Colon (tissue), 2 donors: Measurements from ENCODE around the gene PTGER1.

Source experiments
- FAIRE-seq: peaks from 2 replicates; lab custom pipeline; 2012; peaks lifted over from hg19 to GRCh38; lab: Jason Lieb, UNC
- donor health status: control.
- donor health status: control.

The PTGER1 gene

DNA sequence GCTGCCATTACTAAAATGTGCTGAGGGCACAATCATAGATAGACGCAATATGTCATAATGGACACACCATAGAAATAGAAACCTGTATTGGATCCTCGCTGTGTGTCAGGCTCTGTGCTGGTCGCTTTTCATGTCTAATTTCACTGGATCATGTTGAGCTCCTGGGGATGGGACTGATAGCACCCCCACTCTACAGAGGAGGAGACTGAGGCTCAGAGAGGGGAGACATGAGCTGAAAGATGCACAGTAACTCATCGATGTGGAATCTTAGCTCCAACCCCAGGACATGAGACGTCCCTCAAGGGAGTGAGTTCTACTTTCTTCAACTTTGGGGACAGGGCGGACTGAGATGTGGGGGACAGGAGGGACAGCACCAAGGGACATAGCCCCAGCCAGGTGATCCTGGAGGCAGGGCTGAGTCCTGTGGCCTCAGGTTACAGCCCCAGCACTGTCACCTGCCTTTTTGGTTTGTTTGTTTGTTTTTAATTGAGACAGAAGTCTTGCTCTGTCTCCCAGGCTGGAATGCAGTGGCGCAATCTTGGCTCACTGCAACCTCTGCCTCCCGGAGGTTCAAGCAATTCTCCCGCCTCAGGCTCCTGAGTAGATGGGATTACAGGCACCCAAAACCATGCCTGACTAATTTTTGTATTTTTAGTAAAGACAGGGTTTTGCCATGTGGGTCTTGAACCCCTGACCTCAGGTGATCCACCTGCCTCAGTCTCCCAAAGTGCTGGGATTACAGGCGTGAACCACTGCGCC lies 27.4 kb upstream of the PTGER1 start:
- FAIRE-seq = no peak

DNA sequence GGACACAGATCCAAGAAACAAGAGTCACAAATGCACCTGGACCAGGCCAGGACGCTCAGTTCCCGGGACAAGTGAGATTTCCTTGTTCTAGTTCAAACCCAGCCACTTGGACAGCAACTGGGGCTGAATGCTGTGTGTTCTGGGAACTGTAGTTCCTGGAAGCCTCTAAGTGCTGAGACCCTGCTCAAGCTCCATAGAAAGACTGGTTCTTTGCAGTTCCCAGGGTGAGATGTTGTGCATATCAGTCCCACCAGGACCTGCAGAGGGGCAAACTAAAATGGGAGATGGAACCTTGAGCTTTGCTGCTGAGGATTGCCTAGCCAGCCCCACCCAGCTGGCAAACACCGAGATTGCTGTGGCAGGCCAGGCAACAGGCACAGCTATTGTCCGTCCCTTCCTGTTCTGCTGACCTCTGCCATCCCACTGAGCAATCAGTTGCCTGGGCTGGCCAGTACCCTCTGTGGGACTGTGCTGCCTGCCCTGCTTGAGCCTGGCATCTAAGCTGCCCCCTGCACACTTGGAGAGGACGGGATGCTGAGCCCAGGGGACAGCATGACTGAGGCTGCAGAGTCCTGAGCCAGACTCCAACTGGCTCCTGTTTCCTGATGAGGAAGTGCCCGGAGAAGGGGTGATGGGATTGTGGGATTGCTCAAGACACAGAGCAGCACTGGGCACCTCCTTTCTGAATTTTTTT lies 22.2 kb upstream of the PTGER1 start:
- no peak for FAIRE-seq

DNA sequence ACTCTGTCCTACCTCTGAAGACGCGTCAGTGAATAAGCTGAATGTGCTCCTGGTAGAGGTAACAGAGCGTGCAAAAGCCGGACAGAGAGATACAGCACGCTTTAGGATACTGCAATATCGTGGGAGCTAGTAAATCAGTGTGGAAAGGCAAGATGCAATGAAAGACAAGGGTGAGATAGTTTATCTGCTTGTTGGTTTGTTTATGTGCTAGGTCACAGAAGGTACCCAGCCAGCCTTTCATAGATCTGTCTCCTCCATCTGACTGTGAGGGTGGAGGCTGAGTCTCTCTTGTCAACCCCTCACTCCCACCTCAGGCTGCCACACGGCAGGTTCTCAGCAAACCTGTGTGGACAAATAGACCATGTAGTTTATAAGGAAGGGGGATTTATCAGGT lies 21.7 kb upstream of the PTGER1 start:
- FAIRE-seq = no peak

DNA sequence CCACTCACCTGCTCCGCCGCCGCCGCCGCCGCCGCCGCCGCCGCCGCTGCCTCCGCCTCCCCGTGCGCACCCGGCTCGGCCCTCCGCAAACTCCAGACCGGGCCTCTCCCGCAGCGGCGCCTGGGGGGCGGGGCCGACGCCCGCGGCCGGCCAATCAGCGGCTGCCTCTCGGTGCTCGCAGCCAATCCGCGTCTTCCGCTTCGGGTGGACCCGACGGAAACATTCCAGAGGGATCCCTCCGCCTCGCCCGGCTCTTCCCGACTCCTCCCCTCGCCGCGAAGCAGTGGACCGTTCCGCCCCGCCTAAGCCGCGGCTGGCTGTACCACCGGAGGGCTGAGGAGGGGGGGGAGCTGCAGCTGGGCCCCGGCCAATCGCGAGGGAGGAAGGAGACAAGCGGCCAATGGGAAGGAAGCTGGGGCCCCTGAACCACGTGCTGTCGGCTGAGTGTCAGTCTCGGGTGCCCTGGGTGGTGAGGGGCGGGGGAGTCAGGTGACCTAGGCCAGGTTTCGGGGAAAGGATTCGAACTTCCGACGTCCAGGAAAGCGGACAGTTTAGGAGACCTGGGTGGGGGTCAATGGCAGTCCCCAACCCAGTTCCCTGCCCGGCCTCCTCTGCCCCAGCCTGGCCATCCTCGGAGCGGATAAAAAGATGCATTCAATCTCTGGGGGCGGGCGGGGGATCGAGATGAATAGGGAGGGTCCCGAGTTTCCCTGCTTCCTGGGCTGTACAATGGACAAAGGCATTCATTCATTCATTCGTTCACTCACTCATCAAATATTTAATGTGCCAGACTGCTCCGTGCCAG lies 21.1 kb upstream of the PTGER1 start, which contains the start of gene GIPC1:
TSS of gene GIPC1 (minus strand) at position 99 of the 805 bp plus-strand sequence. CDS start 13,151 bp downstream, outside the sequence.
- FAIRE-seq = no peak

DNA sequence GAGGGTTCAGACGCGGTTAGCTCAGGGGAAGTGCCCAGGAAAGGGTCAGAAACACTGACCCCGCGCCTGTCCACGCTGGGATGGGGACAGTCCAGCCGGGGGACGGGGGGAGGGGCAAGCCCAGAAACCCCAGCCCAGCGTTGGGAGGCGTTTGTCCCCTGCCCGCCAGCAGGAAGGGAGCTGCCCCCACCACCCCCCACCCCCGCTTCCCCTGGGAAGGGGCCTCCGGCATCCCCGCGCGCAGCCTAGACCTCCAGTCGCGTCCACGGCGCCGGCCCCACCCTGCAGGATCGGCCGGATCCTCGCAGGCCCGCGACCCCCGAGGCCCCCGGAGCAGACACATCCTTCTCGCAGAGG lies 20.5 kb upstream of the PTGER1 start:
- FAIRE-seq = no peak

DNA sequence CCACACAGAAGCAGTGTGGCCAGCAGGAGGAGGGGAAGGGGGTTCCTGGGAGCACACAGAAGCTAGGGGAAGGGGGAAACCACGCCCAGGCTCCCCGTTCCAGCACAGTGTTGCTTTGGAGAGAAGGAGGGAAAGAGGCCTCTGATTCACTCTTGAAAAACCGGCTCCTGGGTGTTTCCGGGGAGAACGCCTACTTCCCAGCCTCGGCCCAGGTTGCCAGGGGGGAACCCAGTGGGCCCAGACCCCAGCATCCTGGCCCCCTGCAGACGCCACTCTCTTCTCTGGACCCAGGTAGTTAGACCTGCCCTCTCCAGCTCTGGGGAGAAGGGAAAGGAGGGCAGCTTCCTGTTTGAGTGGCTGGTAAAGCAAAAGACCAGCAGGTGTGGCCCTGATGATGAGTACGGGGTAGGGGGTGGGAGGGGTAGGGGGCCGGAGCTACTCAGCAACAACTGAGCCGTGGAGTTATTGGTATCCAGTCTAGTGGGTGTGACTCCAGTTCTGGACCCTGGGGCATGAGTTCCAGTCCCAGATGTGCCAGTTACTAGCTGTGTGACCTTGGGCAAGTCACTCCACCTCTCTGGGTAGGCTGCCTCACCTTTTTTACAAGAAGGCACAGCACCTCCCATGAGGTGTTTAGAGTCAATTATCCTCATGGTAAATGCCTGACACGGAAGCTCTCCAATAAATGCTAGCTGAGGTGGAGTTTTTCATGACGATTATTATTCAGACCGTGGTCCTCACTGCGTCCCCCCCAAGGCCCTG lies 19.9 kb upstream of the PTGER1 start:
- no peak for FAIRE-seq

DNA sequence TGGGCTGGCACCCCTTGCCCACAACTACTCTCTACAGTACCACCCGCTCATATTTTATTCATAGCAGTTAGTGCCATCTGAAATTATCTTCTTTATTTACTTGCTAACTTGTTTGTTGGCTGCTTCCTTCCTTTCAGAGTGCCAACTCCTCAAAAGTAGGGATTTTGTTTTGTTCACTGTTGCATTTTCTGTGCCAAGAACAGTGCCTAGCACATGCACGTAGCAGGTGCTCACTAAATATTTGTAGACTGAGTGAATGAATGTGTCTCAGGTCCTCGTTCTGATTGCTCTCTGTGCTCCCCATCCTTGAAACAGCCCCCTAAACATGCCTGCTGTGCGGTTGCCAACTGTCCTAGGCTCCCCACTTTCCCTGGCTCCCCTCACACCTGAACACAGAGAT lies 19.3 kb upstream of the PTGER1 start:
- no peak for FAIRE-seq

DNA sequence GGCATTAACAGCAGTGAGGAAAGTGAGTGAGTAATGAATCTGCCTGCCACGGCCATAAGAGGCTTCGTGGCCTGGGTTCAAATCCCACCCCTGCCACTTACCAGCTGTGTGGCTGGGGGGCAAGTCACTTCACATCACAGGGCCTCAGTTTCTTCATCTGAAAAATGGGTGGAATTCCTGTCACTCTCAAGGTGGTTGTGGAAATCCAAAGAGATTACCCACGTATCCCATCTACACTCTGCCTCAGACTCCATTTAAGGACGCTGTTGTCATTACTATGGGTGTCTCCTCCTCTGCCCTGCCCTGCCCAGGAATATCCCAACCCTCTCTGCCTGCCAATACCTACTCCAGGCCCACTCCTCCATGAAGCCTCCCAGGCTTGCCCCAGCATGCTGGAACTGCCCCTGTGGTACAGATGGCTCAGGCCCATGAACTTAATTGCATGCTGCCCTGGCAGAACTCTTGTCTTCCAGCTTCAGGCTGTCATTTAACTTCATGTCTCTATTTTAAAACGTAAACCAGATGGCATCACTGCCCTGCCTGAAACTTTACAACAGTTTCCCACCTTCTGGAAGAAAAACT lies 17.7 kb upstream of the PTGER1 start:
- FAIRE-seq = no peak

DNA sequence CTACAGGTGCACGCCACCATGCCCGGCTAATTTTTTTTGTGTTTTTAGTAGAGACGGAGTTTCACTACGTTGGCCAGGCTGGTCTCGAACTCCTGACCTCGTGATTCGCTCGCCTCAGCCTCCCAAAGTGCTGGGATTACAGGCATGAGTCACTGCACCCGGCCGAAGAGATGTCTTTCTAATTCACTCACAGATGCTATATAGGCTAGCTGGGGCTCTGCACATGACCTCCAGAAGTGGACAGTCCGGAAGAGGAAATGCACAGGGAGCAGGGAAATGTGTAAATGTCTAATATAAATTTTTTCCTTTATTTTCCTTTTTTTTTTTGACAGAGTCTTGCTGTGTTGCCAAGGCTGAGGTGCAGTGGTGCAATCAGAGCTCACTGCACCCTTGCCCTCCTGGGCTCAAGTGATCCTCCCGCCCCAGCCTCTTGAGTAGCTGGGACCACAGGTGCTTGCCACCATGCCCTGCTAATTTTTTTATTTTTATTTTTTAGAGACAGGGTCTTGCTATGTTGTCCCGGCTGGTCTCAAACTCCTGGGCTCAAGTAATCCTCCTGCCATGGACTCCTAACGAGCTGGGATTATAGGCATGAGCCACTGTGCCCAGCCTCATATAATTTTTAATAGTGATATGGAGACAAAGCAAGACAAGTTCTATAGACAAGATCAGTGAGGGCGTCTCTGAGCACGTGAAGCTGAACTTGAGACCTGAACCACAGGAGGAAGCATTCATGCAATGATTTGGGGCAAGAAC lies 12.4 kb upstream of the PTGER1 start:
- no peak for FAIRE-seq

DNA sequence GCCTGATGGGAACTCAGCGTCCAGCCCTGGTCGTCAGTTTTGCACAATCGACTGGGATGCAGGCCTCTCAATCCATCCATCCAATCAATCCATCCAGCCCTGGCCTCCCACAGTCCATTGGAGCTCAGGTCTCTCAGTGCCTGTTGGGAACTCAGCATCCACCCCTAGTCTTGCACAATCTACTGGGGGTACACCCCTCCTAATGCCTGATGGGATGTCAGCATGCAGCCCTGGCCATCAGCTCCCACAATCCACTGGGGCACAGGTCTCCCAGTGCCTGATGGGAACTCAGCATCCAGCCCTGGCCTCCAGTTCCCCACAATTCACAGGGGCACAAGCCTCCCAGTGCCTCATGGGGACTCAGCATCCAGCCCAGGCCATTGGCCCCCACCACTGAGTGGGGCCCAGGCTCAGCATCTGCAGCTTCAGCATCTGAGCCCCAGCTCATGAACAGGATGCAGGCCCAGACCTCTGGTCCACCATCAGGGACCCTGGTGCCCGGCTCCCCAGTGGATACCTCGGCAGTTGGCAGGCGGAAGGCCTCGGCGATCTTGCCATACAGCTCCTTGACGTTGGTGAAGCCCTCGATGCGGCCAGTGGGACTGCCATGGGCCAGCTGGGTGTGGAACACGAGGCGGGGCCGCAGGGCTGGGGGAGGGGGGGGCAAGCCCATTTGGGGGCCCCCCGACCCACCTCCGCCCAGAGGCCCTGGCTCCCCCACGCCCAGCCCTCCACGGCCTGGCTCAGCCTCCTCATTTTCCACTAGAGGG lies 7.2 kb upstream of the PTGER1 start:
- FAIRE-seq = no peak

DNA sequence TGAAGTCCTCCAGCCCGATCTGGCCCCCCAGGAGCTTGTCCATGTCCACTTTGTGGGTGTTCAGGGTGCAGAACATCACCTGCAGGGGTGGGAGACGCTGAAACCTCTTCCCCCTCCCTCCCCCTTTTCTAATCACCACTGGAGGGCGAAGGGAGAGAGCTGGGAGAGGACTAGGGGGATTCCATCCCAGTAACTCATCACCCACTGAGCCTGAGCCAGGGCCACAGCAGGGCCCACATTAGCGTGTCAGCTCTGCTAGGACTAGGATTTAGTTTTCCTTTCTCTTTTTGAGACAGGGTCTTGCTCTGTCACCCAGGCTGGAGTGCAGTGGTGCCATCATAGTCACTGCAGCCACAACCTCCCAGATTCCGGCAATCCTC lies 5.5 kb upstream of the PTGER1 start:
- FAIRE-seq = no peak

DNA sequence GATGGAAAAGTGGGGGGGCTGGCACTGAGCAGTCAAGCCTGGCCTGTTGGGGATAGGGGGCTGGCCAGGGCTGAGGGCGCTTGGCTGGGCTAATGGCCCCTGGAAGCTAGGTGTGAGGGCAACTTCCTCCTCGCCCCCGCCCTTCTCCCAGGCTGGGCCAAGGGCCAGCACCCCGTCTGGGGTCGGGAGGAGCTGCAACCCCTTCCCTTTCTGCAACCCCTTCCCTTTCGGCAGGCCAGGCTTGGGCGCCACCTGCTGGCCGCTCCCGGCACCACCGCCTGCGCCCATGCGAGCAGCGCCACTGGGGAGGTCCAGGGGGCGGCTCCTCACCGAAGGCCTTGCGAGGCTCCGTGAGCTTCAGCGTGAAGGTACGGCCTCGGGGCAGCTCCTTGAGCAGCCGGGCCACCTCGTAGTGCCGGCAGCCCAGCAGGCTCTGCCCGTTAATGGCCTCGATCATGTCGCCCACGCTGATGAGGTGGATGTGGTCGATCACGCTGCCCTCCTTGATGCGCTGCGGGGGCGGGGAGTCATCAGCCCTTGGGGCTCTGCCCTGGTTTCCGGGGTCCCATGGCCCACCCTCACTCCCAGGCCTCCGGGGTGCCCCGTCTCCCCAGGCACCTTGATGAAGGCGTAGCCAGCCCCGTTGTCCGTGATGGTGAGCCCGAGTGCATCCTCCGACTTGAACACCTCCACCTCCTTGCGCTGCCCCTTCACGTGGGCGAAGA lies 5.0 kb upstream of the PTGER1 start:
- FAIRE-seq = no peak

DNA sequence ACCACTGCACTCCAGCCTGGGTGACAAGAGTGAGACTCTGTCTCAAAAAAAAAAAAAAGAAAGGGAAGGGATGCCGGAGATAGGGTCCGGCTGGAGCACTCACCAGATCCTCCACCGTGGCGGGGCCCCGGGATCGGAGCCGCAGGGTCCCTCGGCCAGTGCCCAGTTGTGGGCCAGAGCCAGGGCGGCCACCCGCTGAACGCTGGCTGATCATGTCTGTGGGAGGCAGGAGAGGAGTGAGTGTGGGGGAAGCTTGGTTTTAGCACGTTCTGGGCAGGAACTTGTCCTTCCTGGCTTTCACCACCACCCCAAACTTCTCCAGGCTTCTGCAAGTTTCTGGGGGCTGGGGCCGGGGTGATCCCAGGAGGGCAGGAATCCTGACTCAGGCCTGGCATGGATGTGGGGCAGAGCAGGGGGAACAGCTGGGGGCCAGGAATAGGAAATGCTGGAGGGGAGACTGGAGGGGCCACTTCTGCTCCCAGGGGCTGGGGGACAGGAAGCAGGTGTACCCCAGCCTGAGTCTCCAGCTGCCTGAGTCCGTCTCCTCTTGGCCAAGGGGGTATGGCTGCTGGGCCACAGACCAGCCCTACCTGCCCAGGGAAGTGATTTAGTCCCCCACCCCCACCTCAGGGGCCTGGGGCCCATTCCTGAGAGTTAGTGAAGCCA lies 4.3 kb upstream of the PTGER1 start:
- no peak for FAIRE-seq

DNA sequence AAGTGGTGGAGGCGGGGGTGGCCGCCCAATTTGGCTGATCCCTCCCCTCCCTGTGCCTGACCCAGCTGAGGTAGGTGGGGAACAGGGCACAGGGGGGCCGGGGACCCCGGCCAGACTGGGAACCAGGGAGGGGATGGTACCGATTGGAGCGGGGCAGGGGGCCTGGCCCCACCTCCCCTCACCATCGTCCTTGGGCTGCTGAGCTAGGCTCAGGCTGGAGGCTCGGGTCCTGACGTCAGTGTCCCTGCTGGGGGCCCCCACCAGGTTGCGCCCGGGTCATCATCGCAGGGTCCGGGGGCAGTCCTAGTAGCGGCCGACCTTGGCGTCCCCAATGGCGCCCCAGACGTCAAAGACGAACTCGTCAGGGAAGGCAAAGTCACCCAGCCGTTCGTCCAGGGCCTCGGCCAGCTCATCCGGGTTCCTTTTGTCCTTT lies 3.0 kb upstream of the PTGER1 start:
- FAIRE-seq = no peak

DNA sequence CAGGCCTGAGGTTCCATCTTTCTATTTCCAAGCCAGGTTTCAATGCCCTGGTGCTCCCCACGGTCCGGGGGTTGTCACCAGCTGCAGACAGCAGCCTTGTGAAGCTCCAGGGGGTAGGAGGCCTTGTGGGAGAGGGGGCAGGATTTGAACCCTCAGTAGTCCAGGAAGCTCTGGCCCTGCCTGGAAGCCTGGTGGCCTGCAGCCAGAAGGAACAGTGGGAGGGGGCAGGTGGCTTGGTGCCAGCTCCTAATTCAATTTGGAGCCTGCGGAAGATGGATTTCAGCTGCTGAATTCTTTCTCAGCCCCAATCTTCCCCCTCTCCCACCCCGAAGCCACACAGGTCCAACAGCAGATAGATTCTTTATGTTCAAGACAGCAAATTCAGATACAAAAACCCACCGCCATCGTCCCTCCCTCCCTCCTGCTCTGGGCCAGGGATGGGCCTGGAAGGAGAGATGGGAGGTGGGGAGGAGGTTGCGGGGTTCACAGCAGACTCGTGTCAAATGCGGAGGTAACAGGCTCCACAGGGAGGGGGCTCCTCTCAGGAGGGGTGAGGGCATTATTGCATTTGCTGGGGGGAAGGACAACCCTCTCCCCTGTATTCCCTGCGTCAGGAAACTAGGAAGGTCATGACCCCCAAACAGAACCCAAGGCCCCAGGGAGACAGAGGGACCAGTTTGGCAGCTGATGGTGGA lies 2.4 kb upstream of the PTGER1 start:
- no peak for FAIRE-seq

DNA sequence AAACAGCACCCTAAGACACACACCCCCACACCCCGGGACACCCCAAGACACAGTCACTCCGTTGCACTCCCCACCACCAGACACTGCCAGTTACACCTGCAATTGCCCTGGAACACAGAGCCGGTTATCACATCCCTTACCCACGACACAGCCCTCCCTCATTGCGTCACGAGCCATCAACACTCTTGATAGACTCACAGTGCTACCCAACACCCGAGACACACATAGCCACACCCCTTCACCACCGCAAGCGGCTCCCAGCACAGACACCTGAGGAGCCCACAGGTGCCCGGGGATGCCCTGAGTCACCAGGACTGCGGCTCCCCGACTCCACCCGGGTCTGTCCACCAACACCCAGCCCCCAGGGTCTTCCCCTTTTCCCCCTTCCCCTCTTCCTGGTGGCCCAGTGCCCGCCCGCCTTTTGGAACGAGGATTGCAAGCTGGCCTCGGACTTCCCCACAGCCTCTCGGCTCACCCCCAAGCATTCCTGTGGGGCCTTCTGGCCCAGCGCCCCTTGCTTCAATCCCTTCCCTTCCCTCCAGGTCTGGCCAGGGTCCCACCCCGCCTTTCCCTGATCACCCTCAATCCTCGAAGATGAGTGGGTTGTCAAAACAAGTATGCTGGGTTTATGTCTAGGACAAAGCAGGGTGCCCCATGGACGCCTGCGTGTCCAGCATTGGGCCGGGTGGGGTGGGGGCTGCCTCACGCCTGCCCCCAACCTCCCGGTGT lies 1.7 kb upstream of the PTGER1 start:
- FAIRE-seq = no peak

DNA sequence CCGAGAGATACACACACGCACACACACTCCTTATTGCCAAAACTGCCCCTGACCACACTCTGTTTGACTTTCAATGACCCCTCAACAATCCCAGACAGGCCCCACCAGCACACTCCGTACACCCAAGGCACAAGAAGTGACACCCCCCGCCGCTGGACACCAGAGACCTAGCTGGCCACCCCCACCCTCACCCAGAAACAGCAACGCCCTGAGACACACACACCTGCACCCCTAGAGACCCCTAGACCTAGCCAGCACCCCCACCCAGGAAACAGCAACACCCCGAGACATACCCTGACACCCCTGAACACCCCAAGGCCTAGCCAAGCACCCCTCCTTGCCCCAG lies 1.1 kb upstream of the PTGER1 start:
- FAIRE-seq = no peak

DNA sequence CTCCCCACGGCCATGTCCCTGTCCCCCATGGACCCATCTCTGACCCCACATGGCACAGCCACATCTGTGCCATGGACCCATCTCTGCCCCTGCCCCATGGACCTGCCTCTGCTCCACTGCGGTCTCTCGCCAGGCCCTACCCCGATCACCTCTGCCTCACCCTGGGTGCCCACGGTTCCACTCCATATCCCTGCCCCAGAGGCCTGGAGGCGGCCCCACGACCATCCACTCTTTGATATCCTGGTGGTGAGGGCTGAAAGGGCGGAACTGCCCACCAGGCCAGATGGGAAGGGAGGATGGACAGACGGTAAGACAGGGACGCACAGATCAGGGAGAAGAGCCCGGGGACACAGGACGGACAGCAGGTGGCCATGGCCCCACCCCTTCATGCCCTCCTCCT lies 327 bp downstream of the PTGER1 start:
- FAIRE-seq = no peak
